HK-2 (cell line): ENCODE measurements around the gene HNRNPH1.

ENCODE experiments used
- DNase-seq: peaks from one replicate; pipeline ENCODE4 v3.0.0-alpha.2; 2018; ENCODE audit not compliant: unreplicated experiment

Gene HNRNPH1

GRCh38 chr5:179603308-179603707 lies 20.2 kb downstream of the HNRNPH1 start:
- DNase-seq = no peak

GRCh38 chr5:179601871-179602625 lies 21.4 kb downstream of the HNRNPH1 start:
- DNase-seq = no peak

- no peak for DNase-seq
Measured at GRCh38 chr5:179599973-179600372, 23.5 kb downstream of the HNRNPH1 start.

- DNase-seq = no peak
Measured at GRCh38 chr5:179599566-179599965, 23.9 kb downstream of the HNRNPH1 start.

GRCh38 chr5:179599100-179599499 lies 24.4 kb downstream of the HNRNPH1 start:
- DNase-seq = no peak

GRCh38 chr5:179596421-179596820 lies 27.1 kb downstream of the HNRNPH1 start:
- no peak for DNase-seq

- DNase-seq = no peak
Measured at GRCh38 chr5:179595916-179596315, 27.6 kb downstream of the HNRNPH1 start.

GRCh38 chr5:179588166-179588565 lies 35.3 kb downstream of the HNRNPH1 start:
- DNase-seq = no peak

- no peak for DNase-seq
Measured at GRCh38 chr5:179585941-179586401, 37.5 kb downstream of the HNRNPH1 start.

- DNase-seq = no peak
Measured at GRCh38 chr5:179577286-179577960, 46.0 kb downstream of the HNRNPH1 start.

- no peak for DNase-seq
Measured at GRCh38 chr5:179572386-179572785, 51.1 kb downstream of the HNRNPH1 start.

GRCh38 chr5:179568721-179569120 lies 54.8 kb downstream of the HNRNPH1 start:
- DNase-seq = no peak

GRCh38 chr5:179564526-179564925 lies 58.9 kb downstream of the HNRNPH1 start:
- no peak for DNase-seq
